22Rv1 (cell line): ENCODE results near the gene P2RX3.

Experiments
- ZFX ChIP-seq: fragments of 450-650 bp; IDR thresholded peaks from 2 replicates; pipeline ENCODE4 v1.6.1; 2017; ENCODE audit warnings: antibody characterized with exemption, borderline replicate concordance
- TF ChIP-seq, protein P1 (sequence below): fragments of 450-650 bp; IDR thresholded peaks from 2 replicates; pipeline ENCODE4 v1.5.1; 2017; ENCODE audit warnings: mild to moderate bottlenecking

DNA sequence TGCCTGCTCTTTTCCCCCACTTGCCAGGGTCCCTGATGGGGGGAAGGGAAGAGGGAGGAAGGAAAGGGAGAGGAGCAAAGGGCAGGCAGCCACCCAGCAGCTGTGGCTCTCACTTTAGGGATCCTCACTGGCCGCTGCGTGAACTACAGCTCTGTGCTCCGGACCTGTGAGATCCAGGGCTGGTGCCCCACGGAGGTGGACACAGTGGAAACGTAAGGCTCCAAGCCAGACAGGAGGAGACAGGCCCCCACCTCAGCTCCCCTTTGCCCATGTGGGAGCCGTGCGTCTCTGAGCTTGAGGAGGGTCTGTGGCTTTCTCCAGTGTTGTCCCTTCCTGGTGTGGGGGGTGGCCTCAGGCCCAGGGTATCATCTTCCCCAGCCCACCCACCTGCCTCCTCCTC, 9.9 kb downstream of the P2RX3 start:
- TF ChIP-seq, protein P1, sequence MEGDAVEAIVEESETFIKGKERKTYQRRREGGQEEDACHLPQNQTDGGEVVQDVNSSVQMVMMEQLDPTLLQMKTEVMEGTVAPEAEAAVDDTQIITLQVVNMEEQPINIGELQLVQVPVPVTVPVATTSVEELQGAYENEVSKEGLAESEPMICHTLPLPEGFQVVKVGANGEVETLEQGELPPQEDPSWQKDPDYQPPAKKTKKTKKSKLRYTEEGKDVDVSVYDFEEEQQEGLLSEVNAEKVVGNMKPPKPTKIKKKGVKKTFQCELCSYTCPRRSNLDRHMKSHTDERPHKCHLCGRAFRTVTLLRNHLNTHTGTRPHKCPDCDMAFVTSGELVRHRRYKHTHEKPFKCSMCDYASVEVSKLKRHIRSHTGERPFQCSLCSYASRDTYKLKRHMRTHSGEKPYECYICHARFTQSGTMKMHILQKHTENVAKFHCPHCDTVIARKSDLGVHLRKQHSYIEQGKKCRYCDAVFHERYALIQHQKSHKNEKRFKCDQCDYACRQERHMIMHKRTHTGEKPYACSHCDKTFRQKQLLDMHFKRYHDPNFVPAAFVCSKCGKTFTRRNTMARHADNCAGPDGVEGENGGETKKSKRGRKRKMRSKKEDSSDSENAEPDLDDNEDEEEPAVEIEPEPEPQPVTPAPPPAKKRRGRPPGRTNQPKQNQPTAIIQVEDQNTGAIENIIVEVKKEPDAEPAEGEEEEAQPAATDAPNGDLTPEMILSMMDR, result no peak
- no peak for TF ChIP-seq ZFX
